Endometrial microvascular endothelial cells (primary cell): Measurements from ENCODE around the gene MRPS2. TPM values are rescaled to one million over a fixed set of nuclear protein-coding genes. Genes with fewer than 3 reads are reported as not detected.
"Not testable (repeated sequence)": the region's sequence is repeated elsewhere in the genome, so short reads cannot be mapped to it uniquely, and the experiment has no call there.

Experiments used
- in situ Hi-C: cut with HindIII; loops from 2 replicates; pipeline ENCODE4 v1.10.0; 2017; ENCODE audit warnings: low sequenced_read_pairs, low pct_unique_long_range_greater_than_20kb; ENCODE audit errors: inconsistent ontology term
- total RNA-seq: library from RNA; depleted of rRNA; stranded (reverse); fragments of >200 nt; gene quantifications from one replicate; pipeline ENCODE4 v1.2.3, GENCODE V29; 2015; ENCODE audit errors: inconsistent ontology term

The MRPS2 gene
- total RNA-seq, 1 donor from 2014 or later = 55.9 TPM

DNA sequence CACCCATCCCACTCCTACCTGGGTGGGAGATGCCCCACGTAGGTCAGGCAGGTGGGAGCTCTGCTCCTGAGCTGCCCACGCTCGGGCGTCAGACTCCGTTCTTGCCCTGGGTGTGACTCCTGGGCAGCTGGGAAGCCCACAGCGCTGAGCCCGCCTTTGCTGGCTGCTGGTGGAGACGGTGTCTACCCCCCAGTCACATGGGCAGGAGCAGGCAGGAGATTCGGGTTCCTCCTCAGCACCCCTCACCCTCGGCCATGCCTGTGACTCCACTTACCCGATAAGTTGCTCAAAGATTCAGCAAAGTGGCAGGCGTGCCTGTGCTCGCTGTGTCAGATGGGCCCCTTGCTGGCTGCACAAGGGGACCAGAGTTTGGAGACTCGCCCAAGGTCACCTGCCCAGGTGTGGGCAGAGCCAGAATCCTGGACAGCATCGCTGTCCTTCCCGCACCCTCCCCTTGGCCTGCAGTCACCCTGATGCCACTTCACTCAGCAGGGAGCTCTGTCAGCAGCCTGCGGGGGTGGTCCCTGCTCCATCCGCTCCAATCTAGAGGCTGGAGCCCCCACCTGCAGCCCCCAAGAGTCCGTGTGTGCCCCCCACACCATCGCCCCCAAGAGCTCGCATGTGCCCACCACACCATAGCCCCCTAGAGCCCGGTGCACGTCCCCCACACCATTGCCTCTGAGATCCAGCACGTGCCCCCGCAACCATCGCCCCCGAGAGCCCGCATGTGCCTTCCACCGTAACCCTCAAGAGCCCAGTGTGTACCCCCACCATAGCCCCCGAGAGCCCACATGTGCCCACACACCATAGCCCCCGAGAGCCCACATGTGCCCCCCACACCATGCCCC, 25.0 kb downstream of the MRPS2 start:
- in situ Hi-C loops = no loop called here

DNA sequence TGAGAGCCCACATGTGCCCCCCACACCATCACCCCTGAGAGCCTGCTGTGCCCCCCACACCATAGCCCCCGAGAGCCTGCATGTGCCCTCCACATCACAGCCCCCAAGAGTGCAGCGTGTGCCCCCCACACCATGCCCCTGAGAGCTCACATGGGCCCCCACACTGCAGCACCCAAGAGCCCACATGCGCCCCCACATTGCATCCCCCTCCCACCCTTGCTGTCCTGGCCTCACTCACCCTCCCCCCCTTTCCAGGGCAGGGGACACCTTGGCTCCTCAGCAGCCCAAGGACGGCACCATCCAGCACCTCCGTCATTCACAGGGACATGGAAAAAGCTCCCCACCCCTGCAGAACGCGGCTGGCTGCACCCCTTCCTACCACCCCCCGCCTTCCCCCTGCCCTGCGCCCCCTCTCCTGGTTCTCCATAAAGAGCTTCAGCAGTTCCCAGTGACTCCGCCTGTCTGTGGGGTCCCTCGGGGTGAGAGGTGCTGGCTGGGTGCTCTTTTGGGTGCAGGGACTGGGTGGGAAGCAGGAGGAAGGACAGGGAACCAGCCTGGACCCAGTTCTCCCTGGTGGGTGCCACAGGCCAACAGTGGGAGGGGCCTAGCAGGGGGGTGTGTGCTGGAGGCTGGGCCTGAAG, 25.7 kb downstream of the MRPS2 start:
- in situ Hi-C loops = no loop called here

DNA sequence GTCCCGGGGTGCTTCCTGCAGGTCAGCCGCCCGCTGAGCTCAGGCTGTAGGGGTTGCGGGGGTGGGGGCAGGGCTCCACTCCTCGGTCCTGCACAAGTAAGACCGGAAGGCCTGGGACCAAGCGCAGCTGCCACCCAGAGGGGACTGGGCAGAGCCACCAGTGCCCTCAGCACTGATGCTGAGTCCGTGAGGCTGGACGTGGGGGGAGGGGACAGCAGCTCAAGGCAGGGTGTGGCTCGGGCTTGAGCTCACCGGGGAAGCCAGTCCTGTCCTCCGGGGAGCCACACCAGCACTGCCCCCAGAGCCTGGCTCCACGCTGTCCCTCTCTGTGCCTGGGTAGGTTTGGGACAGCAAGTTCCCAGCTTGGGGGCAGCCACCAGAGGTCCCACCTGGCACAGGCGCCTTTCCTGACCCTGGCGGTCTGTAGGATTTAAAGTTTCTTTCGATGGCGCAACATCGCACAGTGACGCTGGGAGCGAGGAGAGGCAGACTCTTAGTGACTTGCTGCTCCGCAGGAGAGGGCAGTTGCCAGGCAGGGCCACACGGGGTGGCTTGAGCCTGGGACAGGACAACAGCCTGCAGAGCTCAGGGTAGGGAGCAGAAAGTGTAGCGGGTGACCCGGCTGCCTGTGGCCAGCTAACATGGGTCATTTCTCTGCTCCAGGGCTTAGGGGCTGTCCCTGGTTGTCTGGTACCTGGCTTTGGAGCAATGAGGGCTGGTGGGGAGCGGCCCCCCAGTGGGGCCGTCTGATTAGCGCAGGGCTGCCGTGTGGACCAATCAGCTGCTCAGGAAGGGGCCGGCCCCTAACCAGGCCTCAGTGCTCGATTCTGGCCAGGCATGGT, 26.5 kb downstream of the MRPS2 start:
- in situ Hi-C loops = no loop called here

DNA sequence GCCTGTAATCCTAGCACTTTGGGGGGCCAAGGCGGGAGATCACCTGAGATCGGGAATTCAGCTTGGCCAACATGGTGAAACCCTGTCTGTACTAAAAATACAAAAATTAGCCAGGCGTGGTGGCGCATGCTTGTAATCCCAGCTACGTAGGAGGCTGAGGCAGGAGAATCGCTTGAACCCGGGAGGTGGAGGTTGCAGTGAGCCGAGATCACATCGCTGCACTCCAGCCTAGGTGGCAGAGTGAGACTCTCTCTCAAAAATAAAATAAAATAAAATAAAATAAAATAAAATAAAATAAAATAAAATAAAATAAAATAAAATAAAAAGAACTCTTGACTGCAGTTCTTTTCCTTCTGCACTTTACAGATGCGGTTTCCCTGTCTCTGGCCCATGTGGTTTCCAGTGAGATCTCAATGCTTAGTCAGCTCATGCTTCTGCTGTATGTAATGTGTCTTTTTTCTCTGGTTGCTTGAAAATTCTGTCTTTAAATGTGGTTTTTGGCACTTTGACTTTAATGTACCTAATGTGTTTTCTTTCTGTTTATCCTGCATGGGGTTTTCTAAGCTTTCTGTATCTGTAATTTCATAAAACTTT, 28.5 kb downstream of the MRPS2 start:
- in situ Hi-C loops = not testable (repeated sequence)

DNA sequence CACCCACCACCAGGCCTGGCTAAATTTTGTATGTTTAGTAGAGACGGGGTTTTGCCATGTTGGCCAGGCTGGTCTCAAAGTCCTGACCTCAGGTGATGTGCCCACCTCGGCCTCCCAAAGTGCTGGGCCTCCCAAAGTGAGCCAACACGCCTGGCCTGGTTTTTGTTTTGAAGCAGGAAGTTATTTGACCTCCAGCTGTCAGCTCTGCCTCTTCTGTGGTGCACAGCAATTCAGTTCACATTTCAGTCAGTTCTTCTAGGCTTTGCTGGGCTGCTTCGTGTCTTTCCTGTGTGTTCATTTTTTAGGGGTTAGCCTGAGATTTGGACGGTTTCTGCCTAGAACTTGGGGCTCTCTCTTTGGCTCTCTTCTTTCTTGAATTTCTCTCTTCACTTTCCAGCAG, 29.7 kb downstream of the MRPS2 start:
- in situ Hi-C loops = no loop called here

DNA sequence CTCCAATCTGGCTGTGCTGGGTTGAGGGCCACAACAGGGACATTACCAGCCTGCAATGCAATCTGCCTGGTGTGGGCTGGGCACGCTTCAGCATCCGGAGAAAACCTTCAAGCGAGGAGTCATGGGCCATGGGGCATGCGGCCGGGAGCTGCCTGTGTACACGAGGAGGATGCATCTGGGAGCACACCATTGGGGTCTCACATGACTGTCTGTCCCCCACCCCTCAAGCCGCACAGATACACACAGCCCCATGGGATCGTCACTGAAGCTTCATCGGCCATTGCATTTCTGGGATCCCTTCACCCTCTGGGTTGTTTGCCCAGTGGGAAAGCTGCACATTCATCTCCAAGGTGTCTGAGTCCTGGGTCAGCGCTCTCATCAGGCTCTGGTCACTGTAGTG, 30.6 kb downstream of the MRPS2 start:
- in situ Hi-C loops = no loop called here

DNA sequence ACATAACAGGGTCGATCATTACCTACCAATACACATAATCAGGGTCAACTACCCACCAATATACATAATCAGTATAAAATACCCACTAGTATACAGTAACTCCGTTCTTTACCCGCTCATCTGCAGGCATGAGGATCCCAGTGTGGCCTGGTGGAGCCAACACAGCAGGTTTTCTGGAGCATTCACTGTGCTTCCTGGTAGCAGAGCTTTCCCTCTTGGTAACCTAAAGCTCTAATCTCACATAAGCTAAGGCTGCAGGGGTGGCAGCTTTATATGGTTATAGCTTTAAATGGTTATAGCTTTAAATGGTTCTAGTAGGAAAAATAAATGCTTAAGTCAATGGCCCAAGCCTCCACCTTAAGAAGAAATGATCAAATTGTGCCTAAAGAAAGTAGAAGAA, 32.6 kb downstream of the MRPS2 start:
- in situ Hi-C loops = no loop called here

DNA sequence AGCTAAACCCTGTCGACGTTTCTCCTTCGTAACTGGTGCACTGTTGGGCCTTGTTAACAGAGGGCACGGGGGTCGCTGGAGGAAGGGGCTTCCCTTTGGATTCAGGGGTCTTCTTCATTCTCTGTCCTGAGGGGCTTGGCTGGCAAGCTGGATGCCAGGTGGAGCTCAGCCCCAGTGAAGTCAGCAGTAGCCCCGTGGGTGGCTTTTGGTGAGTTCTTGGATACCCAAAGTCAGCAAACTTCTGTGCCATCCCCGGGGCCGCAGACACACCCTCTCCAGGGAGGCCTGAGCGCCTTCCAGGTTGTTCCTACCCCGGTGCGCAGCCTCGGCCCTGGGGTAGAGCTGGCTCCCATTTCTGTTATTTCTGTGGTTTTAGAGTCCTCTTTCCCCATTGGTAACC, 33.2 kb downstream of the MRPS2 start:
- in situ Hi-C loops = no loop called here

DNA sequence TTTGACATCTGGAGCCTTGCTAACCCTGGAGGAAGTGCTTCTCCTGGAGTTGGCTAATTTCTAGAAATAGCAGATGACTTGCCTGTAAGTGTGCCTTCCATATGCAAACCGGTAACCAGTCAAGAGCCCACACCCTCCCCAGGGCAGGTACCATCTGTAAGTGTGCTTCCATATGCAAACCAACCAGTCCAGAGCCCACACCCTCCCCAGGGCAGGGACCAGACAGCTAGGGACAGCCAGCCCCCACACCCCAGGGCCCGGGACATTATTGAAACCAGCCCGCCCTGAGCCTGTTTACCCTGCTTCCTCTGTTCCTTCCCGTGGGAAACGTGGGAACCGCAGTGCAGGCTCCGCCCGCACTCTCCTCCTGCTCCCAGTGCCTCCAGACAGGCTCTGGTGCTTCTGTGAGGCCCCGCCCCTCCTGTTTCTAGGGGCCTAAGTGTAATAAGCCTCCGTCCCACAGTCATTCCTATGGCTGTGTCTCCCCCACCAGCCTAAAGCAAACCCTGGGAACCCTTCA, 33.8 kb downstream of the MRPS2 start:
- in situ Hi-C loops = not testable (repeated sequence)

DNA sequence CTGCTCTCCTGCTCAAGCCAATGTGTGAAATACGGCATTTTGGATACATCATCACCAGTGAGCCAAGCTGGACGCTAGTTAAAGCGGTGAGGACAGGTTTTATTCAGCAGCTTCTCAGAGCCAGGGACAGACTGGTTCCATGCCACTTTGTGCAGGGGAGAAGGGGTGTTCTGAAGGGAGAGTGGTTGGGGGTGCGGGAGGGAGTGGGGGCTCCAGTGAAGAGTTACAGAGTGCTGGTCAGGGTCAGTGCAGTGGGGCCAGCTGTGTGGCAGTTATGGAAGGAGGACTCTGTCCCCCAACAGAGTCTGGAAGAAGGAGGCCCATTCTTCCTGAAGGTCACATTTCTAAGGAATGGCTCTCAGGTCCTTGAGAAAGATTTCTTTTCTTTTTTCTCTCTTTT, 34.3 kb downstream of the MRPS2 start:
- in situ Hi-C loops = not testable (repeated sequence)

DNA sequence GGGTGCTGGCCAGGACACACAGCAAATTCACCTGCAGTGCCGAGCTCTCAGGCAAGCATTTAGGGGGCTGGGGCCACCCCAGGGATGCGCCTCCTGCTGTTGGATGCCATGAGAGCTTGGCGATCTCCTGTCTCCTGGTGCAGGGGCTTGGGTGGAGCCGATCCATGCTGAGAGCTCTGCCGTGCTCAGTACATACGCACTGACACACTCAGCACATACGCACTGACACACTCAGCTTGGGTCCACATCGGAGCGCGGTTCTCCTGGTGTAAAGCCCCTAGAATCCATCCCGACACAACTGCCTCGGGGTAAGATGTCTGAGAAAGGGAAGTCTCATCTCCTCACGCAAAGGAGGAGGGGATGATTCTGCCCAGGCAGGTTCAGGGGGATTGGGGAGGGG, 35.1 kb downstream of the MRPS2 start:
- in situ Hi-C loops = not testable (repeated sequence)

DNA sequence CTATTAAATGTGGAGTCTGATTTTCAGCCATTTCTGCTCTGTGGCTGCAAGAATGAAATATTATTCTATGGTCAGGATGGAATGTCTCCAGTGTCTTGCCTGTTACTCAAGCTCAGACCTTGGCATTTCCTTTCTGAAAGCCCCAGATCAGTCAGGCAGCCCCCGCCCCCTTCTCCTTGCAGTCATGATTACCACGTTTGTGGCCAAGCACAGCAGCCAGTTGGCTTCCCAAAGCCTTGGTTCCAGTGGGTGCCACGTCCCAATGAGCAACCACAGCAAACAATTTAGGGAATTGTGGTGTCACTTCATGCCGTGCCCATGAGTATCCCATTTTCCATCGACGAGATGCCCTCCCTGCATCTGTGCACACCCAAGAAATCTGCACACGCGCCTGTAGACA, 35.7 kb downstream of the MRPS2 start:
- in situ Hi-C loops = no loop called here

DNA sequence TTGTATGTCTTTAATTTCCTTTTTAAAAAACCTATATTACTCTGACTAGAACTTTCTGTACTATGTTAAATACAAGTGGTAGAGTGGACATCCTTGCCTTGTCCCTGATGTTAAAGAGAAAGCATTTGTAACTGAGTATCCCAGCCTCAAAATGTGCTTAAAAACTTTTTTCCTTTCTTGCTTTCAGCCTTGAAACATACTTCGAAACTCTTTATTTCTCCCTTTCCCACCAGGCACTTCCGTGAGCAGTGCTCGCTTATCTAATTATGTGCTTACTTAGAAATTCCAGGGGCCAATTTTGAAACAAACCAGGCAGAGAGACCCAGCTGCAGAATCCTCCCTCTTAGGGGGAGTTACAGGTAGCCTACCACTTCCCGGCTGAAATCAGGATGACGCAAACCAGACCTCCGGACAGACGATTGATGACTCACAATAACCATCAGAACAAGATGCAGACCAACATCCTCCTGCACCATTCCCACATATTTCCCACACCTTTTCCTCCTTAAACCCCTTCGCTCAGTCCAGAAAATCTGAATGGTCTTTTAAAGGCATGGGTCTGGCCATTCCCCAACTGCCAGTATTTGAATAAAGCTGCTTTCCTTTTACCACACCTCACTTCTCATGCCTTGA, 42.9 kb downstream of the MRPS2 start:
- in situ Hi-C loops = not testable (repeated sequence)

DNA sequence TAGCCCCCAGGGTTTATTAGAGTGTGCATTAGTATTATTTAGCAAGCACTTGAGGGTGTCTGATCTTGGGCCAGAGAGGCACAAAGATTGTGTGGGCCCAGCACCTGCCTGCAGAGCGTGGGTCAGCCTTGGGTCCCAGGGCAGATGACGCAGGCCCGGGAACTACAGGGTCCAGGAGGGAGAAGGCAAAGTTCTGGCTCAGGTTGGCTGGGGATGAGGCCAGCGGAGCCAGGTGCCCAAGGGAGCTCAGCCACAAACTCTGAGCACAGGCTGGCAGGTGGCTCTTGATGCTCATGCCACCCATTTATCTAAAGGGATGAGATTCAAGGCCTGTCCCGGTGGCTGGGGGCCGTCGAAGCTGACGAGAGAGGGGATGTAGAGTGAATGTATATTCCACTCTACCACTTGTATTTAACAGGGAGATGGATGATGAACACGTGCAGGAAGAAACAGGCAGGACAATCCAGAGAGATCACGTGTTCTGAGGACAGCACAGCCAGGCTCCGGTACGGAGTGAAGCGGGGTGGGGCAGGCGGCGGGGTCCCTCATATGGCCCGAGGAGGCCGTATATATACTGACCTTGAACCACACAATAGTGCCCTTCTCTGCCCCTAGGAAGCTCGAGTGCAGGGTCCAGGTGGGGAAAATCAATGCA, 44.6 kb downstream of the MRPS2 start:
- in situ Hi-C loops = no loop called here

DNA sequence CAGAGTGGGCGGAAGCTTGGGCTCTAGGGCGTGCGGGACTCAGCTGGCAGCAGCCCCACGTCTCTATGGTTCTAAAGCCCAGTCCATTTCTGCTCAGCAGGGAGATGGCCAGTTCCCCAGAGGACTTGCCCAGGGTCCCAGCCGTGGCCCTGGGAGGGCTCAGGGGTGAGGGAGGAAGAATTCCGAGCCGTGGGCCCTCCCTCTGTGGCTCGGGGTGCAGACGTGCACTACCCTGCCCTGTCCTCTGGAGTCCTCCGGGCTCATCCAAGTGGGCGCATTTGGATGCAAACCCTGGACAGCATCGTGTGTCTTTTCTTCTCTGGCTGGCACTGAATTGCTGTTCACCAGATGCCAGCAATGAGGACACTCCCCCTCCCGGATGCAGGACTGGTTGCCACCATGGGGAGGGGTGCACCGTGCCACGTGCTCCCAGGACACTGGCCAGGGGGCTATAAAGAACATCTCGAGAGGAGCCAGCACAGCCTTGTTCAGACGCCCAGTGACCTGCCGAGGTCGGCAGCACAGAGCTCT, 45.2 kb downstream of the MRPS2 start, which contains the start of gene OBP2A:
Gene OBP2A (plus strand): TSS at position 481 of the 531 bp plus-strand sequence. CDS start 55 bp downstream, outside the sequence.
- in situ Hi-C loops = not testable (repeated sequence)

DNA sequence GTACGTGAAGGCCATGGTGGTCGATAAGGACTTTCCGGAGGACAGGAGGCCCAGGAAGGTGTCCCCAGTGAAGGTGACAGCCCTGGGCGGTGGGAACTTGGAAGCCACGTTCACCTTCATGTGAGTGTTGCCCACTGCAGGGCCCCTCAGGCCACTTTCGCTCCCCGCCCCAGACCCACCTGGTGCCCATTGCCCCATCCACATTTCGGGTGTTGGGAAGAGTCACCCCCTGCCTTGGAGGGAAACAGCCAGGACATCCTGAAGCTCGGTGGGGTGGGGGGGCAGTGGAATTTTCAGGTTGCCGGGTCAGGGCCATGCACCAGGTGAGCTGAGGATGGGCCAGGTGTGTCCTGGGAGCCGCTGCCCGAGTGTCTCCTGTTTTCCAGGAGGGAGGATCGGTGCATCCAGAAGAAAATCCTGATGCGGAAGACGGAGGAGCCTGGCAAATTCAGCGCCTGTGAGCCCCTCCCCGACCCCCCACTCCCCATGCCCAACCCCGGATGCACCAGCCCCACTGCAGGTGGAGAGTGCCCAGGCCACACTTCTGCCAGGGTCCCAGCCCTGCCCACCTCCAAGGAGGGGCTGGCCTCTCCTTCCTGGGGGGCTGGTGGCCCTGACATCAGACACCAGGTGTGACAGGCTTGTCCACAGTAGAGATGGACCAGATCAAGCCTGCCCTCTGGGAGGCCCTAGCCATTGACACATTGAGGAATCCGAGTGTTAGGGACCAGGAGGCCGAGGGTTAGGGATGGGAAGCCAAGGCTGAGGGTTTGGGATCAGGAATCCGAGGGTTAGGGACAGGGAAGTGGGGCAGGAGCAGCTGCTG, 46.5 kb downstream of the MRPS2 start:
- in situ Hi-C loops = not testable (repeated sequence)
